HG02885 (cell line): Measurements from ENCODE around the gene FBN3.
"Not testable (repeated sequence)": the region's sequence is repeated elsewhere in the genome, so short reads cannot be mapped to it uniquely, and the experiment has no call there.

ENCODE experiments used
- ATAC-seq: cut with Tn5 transposase; IDR thresholded peaks from one replicate; pipeline ENCODE4 v1.9.1; 2021; ENCODE audit warnings: mild to moderate bottlenecking; ENCODE audit not compliant: unreplicated experiment, poor library complexity

Gene FBN3

DNA sequence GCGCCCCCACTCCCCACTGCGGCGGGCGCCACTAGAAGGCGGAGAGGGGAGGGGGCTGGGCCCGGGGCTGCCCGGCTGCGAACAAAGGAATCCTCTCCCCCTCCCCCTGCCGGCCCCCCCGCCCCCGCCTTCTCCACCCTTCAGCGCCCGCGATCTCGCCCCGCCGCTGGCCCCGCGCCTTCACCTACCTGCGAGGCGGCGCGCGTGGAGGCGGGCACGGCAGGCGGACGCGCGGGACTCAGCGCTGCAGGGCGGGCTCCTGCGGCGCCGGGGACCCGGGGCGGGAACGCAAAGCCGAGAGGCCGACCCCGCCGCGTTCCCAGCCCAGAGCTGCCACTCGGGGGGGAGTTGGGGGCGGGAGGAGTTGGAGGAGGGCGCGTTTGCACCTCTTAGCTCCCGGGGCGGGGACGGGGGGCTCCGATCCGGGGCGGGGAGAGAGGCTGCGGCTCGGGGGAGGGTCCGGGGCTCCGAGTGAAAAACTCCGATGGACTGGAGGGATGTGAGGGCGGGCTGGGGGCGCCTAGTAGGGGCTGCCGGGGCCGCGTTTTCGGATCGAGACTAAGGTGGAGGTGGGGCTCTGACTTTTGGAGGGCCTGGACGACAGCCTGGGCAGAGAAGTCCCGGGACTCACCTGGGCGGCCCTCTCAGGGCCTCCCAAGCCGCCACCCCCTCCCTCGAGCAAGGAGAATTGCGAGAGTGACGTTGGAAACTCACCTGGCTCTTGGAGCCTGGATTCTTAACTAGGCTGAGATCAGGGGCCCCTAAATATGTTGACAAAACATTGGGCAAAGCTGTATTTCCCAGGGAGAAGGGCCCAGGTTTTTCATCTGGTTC lies at the start of gene FBN3:
Gene FBN3 (minus strand): TSS at position 332 of the 834 bp plus-strand sequence. CDS start 2,112 bp downstream, outside the sequence.
- ATAC-seq = no peak

DNA sequence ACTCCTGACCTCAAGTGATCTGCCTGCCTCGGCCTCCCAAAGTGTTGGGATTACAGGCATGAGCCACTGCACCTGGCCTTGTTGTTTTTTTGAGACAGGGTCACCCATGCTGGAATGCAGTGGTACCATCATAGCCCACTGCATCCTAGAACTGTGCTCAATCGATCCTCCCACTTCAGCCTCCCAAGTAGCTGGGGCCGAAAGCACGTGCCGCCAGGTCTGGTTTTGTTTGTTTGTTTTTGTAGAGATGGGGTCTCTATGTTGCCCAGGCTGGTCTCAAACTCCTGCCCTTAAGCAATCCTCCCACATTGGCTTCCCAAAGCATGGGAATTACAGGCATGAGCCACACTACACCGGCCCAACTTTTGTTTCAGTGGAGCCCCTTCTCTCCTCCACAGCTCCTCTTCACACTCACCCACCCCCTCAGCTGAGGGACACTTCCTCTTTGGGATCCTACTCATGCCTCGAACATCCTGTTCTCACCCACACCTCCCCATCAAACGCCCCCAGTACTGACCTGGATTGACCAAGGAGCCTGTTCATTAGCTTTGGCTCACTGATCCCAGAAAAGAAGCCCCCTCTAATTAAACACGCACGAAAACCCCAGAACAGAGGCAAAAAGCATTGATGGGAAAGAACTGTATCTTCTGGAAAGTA lies 47.0 kb upstream of the FBN3 start:
- no peak for ATAC-seq

DNA sequence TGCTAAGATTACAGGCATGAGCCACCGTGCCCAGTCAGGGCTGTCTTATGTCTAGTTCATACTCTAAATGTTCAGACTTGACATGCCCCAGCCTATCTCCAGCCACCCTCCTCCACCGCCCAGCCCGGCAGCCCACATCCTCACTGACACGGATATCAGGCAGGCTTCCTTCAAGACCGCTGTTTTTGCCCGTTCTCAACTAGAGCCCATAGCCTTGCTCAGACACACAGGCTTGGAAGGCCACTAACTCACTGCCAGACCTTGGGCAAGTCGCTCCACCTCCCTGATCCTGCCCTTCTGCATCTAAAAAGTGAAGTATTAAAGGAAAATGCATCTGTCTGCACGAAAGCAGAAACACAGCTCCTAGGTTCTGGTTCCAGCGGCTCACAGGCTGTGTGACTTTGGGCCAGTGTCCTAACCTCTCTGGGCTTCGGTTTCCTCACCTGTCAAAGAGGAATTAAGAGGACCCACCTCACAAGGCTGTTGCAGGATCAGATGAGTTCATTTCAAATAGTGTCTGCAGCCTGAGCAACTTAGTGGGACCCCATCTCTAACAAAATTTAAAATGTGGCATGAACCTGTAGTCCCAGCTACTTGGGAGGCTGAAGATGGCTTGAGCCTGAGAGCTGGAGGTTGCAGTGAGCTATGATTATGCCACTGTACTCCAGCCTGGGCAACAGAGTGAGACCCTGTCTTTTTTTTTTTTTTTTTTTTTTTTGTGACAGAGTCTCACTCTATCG lies 45.3 kb upstream of the FBN3 start:
- ATAC-seq = no peak

DNA sequence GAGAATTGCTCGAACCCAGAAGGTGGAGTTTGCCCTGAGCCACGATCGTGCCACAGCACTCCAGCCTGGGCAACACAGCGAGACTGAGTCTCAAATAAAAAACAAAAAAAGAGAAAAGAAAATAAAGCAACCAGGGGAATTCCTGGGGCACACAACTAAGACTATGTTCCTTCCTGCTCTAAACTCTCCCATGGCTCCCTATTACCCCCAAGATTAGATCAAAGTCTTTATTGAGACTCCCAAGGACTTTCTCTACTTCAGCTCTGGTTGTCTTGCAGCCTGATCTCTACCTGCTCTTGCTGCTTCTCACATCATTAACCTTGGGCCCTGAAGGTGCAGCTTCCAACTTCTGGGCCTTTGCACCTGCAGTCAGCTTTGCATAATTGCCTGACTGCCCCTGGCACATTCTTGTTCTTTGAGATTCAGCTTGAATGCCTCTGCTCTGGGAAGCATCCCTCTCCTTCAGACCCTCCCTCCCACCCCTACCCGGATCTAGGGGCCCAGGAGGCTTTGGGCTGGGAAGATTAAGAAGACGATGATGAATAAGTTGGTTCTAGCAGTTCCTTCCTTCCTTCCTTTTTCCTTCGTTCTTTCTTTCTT lies 42.9 kb upstream of the FBN3 start:
- no peak for ATAC-seq

- no peak for ATAC-seq
Measured at GRCh38 chr19:8185343-8186068, 36.1 kb upstream of the FBN3 start.

DNA sequence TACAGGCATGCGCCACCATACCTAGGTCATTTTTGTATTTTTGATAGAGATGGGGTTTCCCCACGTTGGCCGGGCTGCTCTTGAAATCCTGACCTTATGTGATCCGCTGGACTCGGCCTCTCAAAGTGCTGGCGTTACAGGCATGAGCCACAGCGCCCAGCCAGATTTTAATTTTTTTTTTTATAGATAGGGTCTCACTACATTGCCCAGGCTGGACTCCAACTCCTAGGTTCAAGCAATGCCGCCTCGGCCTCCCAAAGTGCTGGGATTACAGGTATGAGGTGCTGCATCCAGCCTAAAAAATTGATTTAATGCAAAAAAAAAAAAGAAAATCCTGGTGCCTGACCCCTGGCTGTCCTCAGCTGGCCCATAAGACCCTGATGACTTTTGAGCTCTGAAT lies 34.9 kb upstream of the FBN3 start:
- no peak for ATAC-seq

- ATAC-seq = no peak
Measured at GRCh38 chr19:8180018-8180417, 30.6 kb upstream of the FBN3 start.

DNA sequence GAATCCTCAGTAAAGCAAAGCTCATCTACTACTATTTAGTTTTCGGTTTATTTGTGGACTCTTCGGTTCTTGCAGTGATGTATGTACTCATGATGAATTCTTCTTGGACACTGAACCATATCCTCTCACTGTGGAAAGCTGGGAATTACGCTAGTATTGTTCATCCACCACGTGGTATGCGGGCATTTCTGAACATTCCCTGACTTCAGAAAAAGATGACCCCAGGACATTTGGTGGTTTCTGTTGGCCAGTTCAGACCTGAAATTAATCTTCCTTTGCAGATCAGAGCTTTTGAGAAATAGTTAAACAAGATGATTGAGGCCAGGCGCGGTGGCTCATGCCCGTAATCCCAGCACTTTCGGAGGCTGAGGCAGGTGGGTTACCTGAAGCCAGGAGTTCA lies 25.3 kb upstream of the FBN3 start:
- no peak for ATAC-seq

GRCh38 chr19:8168537-8168936 lies 19.1 kb upstream of the FBN3 start:
- no peak for ATAC-seq

GRCh38 chr19:8167985-8168384 lies 18.6 kb upstream of the FBN3 start:
- no peak for ATAC-seq

- no peak for ATAC-seq
Measured at GRCh38 chr19:8163759-8164158, 14.4 kb upstream of the FBN3 start.

- ATAC-seq = no peak
Measured at GRCh38 chr19:8161135-8161646, 11.8 kb upstream of the FBN3 start.

DNA sequence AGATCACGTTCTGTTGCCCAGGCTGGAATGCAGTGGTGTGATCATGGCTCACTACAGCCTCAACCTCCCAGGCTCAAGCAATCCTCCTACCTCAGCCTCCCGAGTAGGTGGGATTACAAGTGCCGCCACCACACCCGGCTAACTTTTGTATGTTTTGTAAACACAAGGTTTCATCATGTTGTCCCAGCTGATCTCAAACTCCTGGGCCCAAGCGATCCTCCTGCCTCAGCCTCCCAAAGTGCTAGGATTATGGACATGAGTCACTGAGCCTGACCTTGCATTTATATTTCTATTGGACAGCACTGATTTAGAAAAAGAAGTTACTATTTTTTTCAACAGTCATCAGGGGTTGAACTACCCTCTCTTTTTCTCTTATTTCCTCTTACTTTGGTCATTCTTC lies 9.9 kb upstream of the FBN3 start:
- not testable (repeated sequence) for ATAC-seq

DNA sequence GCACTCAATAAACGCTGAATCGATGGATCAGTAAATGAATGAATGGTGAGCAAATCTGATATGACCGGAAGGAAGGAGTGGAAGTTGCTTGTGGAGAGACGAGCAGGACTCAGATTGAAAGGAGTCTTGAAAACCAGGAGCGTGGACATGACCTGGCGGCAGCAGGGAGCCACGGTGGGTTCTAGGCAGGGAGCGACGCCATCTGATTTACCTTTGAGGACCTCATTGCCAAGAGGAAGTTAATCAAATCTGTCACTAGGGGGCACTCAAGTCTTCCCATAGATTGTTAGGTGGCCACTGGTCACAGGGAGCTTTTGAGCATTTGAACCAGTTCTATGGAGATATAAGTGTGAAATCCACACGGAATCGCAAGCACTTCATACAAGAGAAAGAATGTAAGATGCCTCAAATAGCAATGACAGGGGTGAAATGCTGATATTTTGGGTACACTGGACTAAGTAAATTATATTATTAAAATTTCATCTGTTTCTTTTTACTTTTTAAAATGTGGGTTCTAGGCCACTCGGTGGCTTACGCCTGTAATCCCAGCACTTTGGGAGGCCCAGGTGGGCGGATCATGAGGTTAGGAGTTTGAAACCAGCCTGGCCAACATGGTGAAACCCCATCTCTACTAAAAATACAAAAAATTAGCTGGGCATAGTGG lies 9.2 kb upstream of the FBN3 start:
- ATAC-seq = no peak

- ATAC-seq = no peak
Measured at GRCh38 chr19:8155318-8155717, 5.9 kb upstream of the FBN3 start.

DNA sequence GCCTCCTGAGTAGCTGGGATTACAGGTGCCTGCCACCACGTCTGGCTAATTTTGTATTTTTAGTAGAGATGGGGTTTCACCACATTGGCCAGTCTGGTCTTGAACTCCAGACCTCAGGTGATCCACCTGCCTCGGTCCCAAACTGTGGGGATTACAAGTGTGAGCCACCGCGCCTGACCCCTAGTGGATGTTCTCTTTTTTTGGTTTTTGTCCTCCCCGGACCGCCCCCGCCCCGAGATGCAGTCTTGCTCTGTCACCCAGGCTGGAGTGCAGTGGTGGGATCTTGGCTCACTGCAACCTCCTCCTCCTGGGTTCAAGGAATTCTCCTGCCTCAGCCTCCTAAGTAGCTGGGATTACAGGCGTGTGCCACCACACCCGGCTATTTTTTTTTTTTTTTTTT lies 4.6 kb upstream of the FBN3 start:
- ATAC-seq = not testable (repeated sequence)

GRCh38 chr19:8151767-8152035 lies 2.3 kb upstream of the FBN3 start:
- no peak for ATAC-seq

- ATAC-seq = no peak
Measured at GRCh38 chr19:8150998-8151766, 1.8 kb upstream of the FBN3 start.
